B cell (primary cell): Measurements from ENCODE around the gene BCL2L1. TPM values are rescaled to one million over a fixed set of nuclear protein-coding genes. Genes with fewer than 3 reads are reported as not detected.

Experiments used
- ATAC-seq: fragments of 200-7000 bp; cut with Tn5 transposase; one replicate; pipeline ENCODE4 v1.10.0; 2021; ENCODE audit warnings: low read depth, mild to moderate bottlenecking, moderate number of reproducible peaks, moderate library complexity
- CTCF ChIA-PET: fragments of 350-600 bp; sonication (Branson Sonifier 250); formaldehyde crosslinking; loops from one replicate; lab custom pipeline; 2021; ENCODE audit warnings: antibody characterized with exemption, inconsistent platforms; lab: Charles Lee
- POLR2A ChIA-PET: fragments of 350-600 bp; sonication (Branson Sonifier 250); formaldehyde crosslinking; loops from one replicate; lab custom pipeline; 2021; ENCODE audit warnings: antibody characterized with exemption; lab: Charles Lee
- DNase-seq: peaks from one replicate; pipeline ENCODE4 v3.0.0; 2013
- H2AFZ ChIP-seq: 2 replicates; pipeline ENCODE4 v1.6.1; 2012; ENCODE audit warnings: mild to moderate bottlenecking, low read depth, low read length; ENCODE audit not compliant: insufficient read depth, poor library complexity, severe bottlenecking
- H3K27ac ChIP-seq, 2 donors: 1 replicate in 1 of 2; 2 replicates in 1 of 2; pipeline ENCODE4 v1.5.1; 2012 to 2013; ENCODE audit warnings: low read length in 2 of 2, mild to moderate bottlenecking in 2 of 2, moderate library complexity in 1 of 2
- H3K27me3 ChIP-seq, 4 experiments: fragments of 200-600 bp in 1 of 4; sonication (generic) in 1 of 4; replicated peaks in 1 of 4; 1 replicate in 2 of 4; 2 replicates in 2 of 4; pipeline versions ENCODE4 v1.6.1 to v1.7.0; 2013 to 2016; ENCODE audit warnings: low read length in 3 of 4, mild to moderate bottlenecking in 2 of 4, mixed read lengths in 1 of 4, moderate library complexity in 1 of 4; ENCODE audit not compliant: insufficient read depth in 4 of 4, control insufficient read depth in 3 of 4; ENCODE audit errors: control extremely low read depth in 1 of 4
- H3K36me3 ChIP-seq, 2 experiments: replicated peaks in 1 of 2; 1 replicate in 1 of 2; 2 replicates in 1 of 2; pipeline versions ENCODE4 v1.6.1 to v1.7.1; 2013; ENCODE audit warnings: low read length in 1 of 2; ENCODE audit not compliant: insufficient read depth in 2 of 2, control insufficient read depth in 1 of 2; ENCODE audit errors: control extremely low read depth in 1 of 2, extremely low read depth in 1 of 2
- H3K4me1 ChIP-seq, 2 donors: fragments of 200-600 bp in 1 of 2; sonication (generic) in 1 of 2; 1 replicate in 1 of 2; 2 replicates in 1 of 2; pipeline versions ENCODE4 v1.5.1 to v1.6.1; 2013 to 2017; ENCODE audit warnings: low read length in 2 of 2; ENCODE audit not compliant: control insufficient read depth in 2 of 2, insufficient read depth in 2 of 2
- H3K4me2 ChIP-seq: replicated peaks from 2 replicates; pipeline ENCODE3; 2012; ENCODE audit warnings: mild to moderate bottlenecking, low read depth, low read length; ENCODE audit not compliant: poor library complexity, severe bottlenecking
- H3K4me3 ChIP-seq, 5 experiments: fragments of 200-600 bp in 1 of 5; sonication (generic) in 1 of 5; 1 replicate in 3 of 5; 2 replicates in 2 of 5; pipeline versions ENCODE4 v1.5.1 to v1.7.0; 2011 to 2016; ENCODE audit warnings: low read length in 4 of 5, mild to moderate bottlenecking in 4 of 5, low read depth in 2 of 5, control low read depth in 1 of 5, moderate library complexity in 1 of 5; ENCODE audit not compliant: insufficient read depth in 1 of 5; ENCODE audit errors: control extremely low read depth in 1 of 5, extremely low read depth in 1 of 5
- H3K79me2 ChIP-seq: fragments of 200-600 bp; sonication (generic); one replicate; pipeline ENCODE4 v1.6.0; 2016; ENCODE audit warnings: low read length; ENCODE audit not compliant: control insufficient read depth, insufficient read depth
- H3K9ac ChIP-seq: fragments of 200-600 bp; sonication (generic); 2 replicates; pipeline ENCODE4 v1.6.1; 2017; ENCODE audit warnings: mild to moderate bottlenecking, low read length, moderate library complexity
- H3K9me3 ChIP-seq, 3 donors: one replicate each; pipeline versions ENCODE4 v1.6.1 to v1.7.1; 2013; ENCODE audit warnings: low read length in 2 of 3; ENCODE audit not compliant: control insufficient read depth in 2 of 3, insufficient read depth in 1 of 3; ENCODE audit errors: control extremely low read depth in 1 of 3
- H4K20me1 ChIP-seq: 2 replicates; pipeline ENCODE4 v1.6.0; 2012; ENCODE audit warnings: mild to moderate bottlenecking, low read length; ENCODE audit not compliant: insufficient read depth, control insufficient read depth, poor library complexity, severe bottlenecking
- H3K27ac Mint-ChIP-seq: one replicate; pipeline ENCODE4 v1.8.0; 2021; ENCODE audit warnings: mixed read lengths
- H3K27me3 Mint-ChIP-seq: one replicate; pipeline ENCODE4 v1.8.0; 2021; ENCODE audit warnings: mixed read lengths
- H3K4me1 Mint-ChIP-seq: one replicate; pipeline ENCODE4 v1.8.0; 2021; ENCODE audit warnings: mixed read lengths
- H3K4me3 Mint-ChIP-seq: one replicate; pipeline ENCODE4 v1.8.0; 2021; ENCODE audit warnings: mixed read lengths
- H3K9me3 Mint-ChIP-seq: one replicate; pipeline ENCODE4 v1.8.0; 2022; ENCODE audit warnings: mixed read lengths; ENCODE audit not compliant: insufficient read depth
- CTCF ChIP-seq: fragments of 200-600 bp; IDR thresholded peaks from one replicate; pipeline ENCODE4 v1.8.0; 2022; ENCODE audit warnings: antibody characterized with exemption, mild to moderate bottlenecking
- EZH2 ChIP-seq: IDR thresholded peaks from 2 replicates; pipeline ENCODE4 v1.6.1; 2012; ENCODE audit warnings: borderline replicate concordance, low read depth, mild to moderate bottlenecking, moderate library complexity, low read length; ENCODE audit not compliant: insufficient read depth, poor library complexity, severe bottlenecking
- WGBS: methylation state at CpG from one replicate; pipeline ENCODE4 v1.1.5; 2013; ENCODE audit warnings: missing lambda C conversion rate; ENCODE audit not compliant: insufficient coverage; 5-methylcytosine and 5-hydroxymethylcytosine counted together
- intact Hi-C: fragments of 100-400 bp; cut with micrococcal nuclease; formaldehyde crosslinking; loops from one replicate; pipeline ENCODE4 v1.10.0; 2022
- polyA plus RNA-seq: library from polyadenylated mRNA; depleted of rRNA; stranded (reverse); fragments of >200 nt; gene quantifications from 2 replicates; pipeline ENCODE4 v1.2.3, GENCODE V29; 2012
- total RNA-seq, 2 donors: library from RNA; stranded (reverse); fragments of 120-200 nt in 1 of 2; gene quantifications; 1 replicate in 1 of 2; 2 replicates in 1 of 2; pipeline versions ENCODE4 v1.2.3 to v1.2.4, GENCODE V29; 2013 to 2022

The BCL2L1 gene
- total and polyA plus RNA-seq, 2 donors (not counting 1 experiment from before 2014, with no cell fraction given) = 10.1 to 33.0 TPM

GRCh38 chr20:31681128-31681727 lies 41.4 kb downstream of the BCL2L1 start:
- no peak overlapping the region for H3K27ac Mint-ChIP-seq
- TF ChIP-seq CTCF (no peak), EZH2 (no peak)

GRCh38 chr20:31680286-31681127 lies 42.2 kb downstream of the BCL2L1 start:
- Histone ChIP-seq H3K4me1 (peaks cover 33 to 34% of the 10 kb centered on the region in 2 donors), H3K9ac (no peak overlapping the region), H4K20me1 (no peaks in the 10 kb centered on the region), H3K9me3 (no peaks in the 10 kb centered on the region), H3K79me2 (peaks cover 78% of the 10 kb centered on the region), H2AFZ (no peak overlapping the region), H3K36me3 (peaks cover 0 to 35% of the 10 kb centered on the region in 2 experiments), H3K4me2 (no peak overlapping the region), H3K27ac (no peak overlapping the region), H3K27me3 (no peaks in the 10 kb centered on the region), H3K4me3 (no peak overlapping the region)
- ATAC-seq = no peak
- CTCF ChIA-PET = interaction anchor here (0.8 kb wide), 1 partner anchor 43 kb away, joined by 3 read pairs; no protein-coding TSS in a partner anchor
- no peaks in the 10 kb centered on the region for H3K9me3 Mint-ChIP-seq
- H3K27me3 Mint-ChIP-seq = no peaks in the 10 kb centered on the region
- no peak overlapping the region for H3K4me3 Mint-ChIP-seq
- POLR2A ChIA-PET = no interaction called here
- DNase-seq = no peak
- H3K4me1 Mint-ChIP-seq = peaks cover 55% of the 10 kb centered on the region
- intact Hi-C loops = no loop called here
- no peak overlapping the region for H3K27ac Mint-ChIP-seq
- 97% methylated on average over 4 of the region's 7 CpGs for WGBS
- TF ChIP-seq CTCF (no peak), EZH2 (no peak)

More at GRCh38 chr20:31681128-31681727, 41.4 kb downstream of the BCL2L1 start:
- Histone ChIP-seq H3K79me2 (peaks cover 78% of the 10 kb centered on the region), H3K27ac (no peak overlapping the region), H3K9ac (no peak overlapping the region), H3K4me3 (no peak overlapping the region), H4K20me1 (no peaks in the 10 kb centered on the region), H3K36me3 (peaks cover 1 to 41% of the 10 kb centered on the region in 2 experiments), H3K27me3 (no peaks in the 10 kb centered on the region), H3K4me2 (no peak overlapping the region), H3K4me1 (peaks cover 34 to 35% of the 10 kb centered on the region in 2 donors), H2AFZ (no peak overlapping the region), H3K9me3 (no peaks in the 10 kb centered on the region)
- Mint-ChIP-seq H3K4me3 (no peak overlapping the region), H3K9me3 (no peaks in the 10 kb centered on the region), H3K27me3 (no peaks in the 10 kb centered on the region), H3K4me1 (peaks cover 55% of the 10 kb centered on the region)
- DNase-seq (no peak), ATAC-seq (no peak)
- POLR2A ChIA-PET = no interaction called here
- intact Hi-C loops = no loop called here
- CTCF ChIA-PET = interaction anchor here (5.0 kb wide), 1 partner anchor 19 kb away, joined by 47 read pairs; no protein-coding TSS in a partner anchor
- 98% methylated on average over 4 of the region's 7 CpGs for WGBS
